T-helper 1 cell treated with Interleukin-12 subunit alpha and Interleukin-12 subunit beta and Interleukin-4 antibody, amounts not matched to agents 30 μg/mL and 1 μg/mL, for 36 hours (primary cell): ENCODE results near the gene NLRP6.
"Not testable (repeated sequence)": the region's sequence is repeated elsewhere in the genome, so short reads cannot be mapped to it uniquely, and the experiment has no call there.

Experiments used
- H3K27ac Mint-ChIP-seq: one replicate; pipeline ENCODE4 v1.8.0; 2021; ENCODE audit warnings: mild to moderate bottlenecking, mixed read lengths
- H3K27me3 Mint-ChIP-seq: one replicate; pipeline ENCODE4 v1.8.0; 2021; ENCODE audit warnings: low read depth, mixed read lengths
- H3K36me3 Mint-ChIP-seq: one replicate; pipeline ENCODE4 v1.8.0; 2021; ENCODE audit warnings: low read depth, mixed read lengths
- H3K4me1 Mint-ChIP-seq: one replicate; pipeline ENCODE4 v1.8.0; 2021; ENCODE audit warnings: low read depth, mixed read lengths
- H3K4me3 Mint-ChIP-seq: one replicate; pipeline ENCODE4 v1.8.0; 2021; ENCODE audit warnings: mild to moderate bottlenecking, moderate library complexity, mixed read lengths
- H3K9me3 Mint-ChIP-seq: one replicate; pipeline ENCODE4 v1.8.0; 2021; ENCODE audit warnings: mixed read lengths

The NLRP6 gene

GRCh38 chr11:303363-303762 is 25.2 kb downstream of the NLRP6 start:
- Mint-ChIP-seq H3K36me3 (peaks cover 5% of the 10 kb centered on the region), H3K9me3 (no peaks in the 10 kb centered on the region), H3K27me3 (peaks cover 14% of the 10 kb centered on the region), H3K4me1 (peaks cover 24% of the 10 kb centered on the region), H3K27ac (no peak overlapping the region), H3K4me3 (no peak overlapping the region)

GRCh38 chr11:304061-304506 is 25.9 kb downstream of the NLRP6 start:
- Mint-ChIP-seq H3K4me1 (peaks cover 24% of the 10 kb centered on the region), H3K27me3 (peaks cover 14% of the 10 kb centered on the region), H3K36me3 (peaks cover 10% of the 10 kb centered on the region), H3K27ac (no peak overlapping the region), H3K9me3 (no peaks in the 10 kb centered on the region), H3K4me3 (no peak overlapping the region)

GRCh38 chr11:304915-305843 is 27.0 kb downstream of the NLRP6 start:
- peaks cover 16% of the 10 kb centered on the region for H3K36me3 Mint-ChIP-seq
- H3K27ac Mint-ChIP-seq: peak overlapping the region; percentile 52
- peaks cover 13% of the 10 kb centered on the region for H3K27me3 Mint-ChIP-seq
- H3K9me3 Mint-ChIP-seq: no peaks in the 10 kb centered on the region
- H3K4me3 Mint-ChIP-seq: no peak overlapping the region
- peaks cover 30% of the 10 kb centered on the region for H3K4me1 Mint-ChIP-seq

GRCh38 chr11:305844-306211 is 27.6 kb downstream of the NLRP6 start:
- Mint-ChIP-seq H3K27ac (no peak overlapping the region), H3K4me3 (no peak overlapping the region), H3K36me3 (peaks cover 16% of the 10 kb centered on the region), H3K4me1 (peaks cover 30% of the 10 kb centered on the region), H3K27me3 (peaks cover 7% of the 10 kb centered on the region), H3K9me3 (no peaks in the 10 kb centered on the region)

GRCh38 chr11:306645-307371 is 28.6 kb downstream of the NLRP6 start:
- peaks cover 16% of the 10 kb centered on the region for H3K36me3 Mint-ChIP-seq
- H3K4me1 Mint-ChIP-seq: peaks cover 31% of the 10 kb centered on the region
- peak overlapping the region; percentile 67 for H3K27ac Mint-ChIP-seq

DNA sequence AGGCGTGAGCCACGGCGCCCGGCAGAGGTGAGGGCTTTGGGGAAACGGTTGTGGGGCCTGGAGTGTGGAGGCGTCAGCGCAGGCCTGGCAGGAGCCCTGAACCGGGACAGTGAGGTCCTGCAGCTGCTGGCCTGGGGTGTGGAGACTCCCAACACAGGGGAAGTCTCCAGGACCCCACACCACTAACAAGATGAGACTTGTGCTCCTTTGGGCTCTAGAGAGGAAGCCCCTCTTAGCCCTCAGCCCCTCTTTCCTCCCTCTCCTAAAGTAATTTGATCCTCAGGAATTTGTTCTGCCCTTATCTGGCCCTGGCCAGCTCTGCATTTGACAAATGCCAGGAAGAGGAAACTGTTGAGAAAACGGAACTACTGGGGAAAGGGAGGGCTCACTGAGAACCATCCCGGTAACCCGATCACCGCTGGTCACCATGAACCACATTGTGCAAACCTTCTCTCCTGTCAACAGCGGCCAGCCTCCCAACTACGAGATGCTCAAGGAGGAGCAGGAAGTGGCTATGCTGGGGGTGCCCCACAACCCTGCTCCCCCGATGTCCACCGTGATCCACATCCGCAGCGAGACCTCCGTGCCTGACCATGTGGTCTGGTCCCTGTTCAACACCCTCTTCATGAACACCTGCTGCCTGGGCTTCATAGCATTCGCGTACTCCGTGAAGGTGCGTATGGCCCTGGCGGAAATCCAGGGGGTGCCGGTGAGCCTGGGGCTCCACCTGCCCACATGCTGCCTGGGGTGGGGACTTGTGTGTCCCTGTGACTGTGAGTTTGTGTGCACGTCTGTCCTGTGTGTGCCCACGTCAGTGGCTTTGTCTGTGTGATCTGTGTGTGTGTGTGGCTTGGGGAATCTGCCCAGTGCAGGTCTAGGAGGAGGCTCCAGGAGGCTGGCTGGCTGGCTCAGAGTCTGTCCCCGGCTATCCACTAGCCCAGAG is 29.8 kb downstream of the NLRP6 start, which contains the start of gene IFITM2:
Gene IFITM2 (plus strand): TSS at position 51 of the 943 bp plus-strand sequence. CDS start 377 bp downstream, at position 428.
- peaks cover 37% of the 10 kb centered on the region for H3K4me1 Mint-ChIP-seq
- peak within 1 kb of the TSS; percentile 83 for H3K27ac Mint-ChIP-seq

More at GRCh38 chr11:306645-307371, 28.6 kb downstream of the NLRP6 start:
- Mint-ChIP-seq H3K27me3 (peaks cover 3% of the 10 kb centered on the region), H3K9me3 (no peaks in the 10 kb centered on the region), H3K4me3 (peak overlapping the region; percentile 88)

GRCh38 chr11:308740-309665 is 30.8 kb downstream of the NLRP6 start:
- peaks cover 21% of the 10 kb centered on the region for H3K36me3 Mint-ChIP-seq

More for the DNA sequence above, 29.8 kb downstream of the NLRP6 start, which contains the start of gene IFITM2:
- H3K27me3 Mint-ChIP-seq, H3K9me3 Mint-ChIP-seq: not testable (repeated sequence)
- Mint-ChIP-seq H3K36me3 (peaks cover 18% of the 10 kb centered on the region), H3K4me3 (peak within 1 kb of the TSS; percentile 88)

GRCh38 chr11:309979-310572 is 31.9 kb downstream of the NLRP6 start:
- H3K27me3 Mint-ChIP-seq, H3K9me3 Mint-ChIP-seq: not testable (repeated sequence)
- peaks cover 30% of the 10 kb centered on the region for H3K36me3 Mint-ChIP-seq
- peaks cover 44% of the 10 kb centered on the region for H3K4me1 Mint-ChIP-seq
- peak overlapping the region; percentile 83 for H3K27ac Mint-ChIP-seq
- H3K4me3 Mint-ChIP-seq: peak overlapping the region; percentile 88

More at GRCh38 chr11:308740-309665, 30.8 kb downstream of the NLRP6 start:
- not testable (repeated sequence) for H3K27me3 Mint-ChIP-seq, H3K9me3 Mint-ChIP-seq
- Mint-ChIP-seq H3K27ac (peak overlapping the region; percentile 83), H3K4me3 (peak overlapping the region; percentile 88), H3K4me1 (peaks cover 46% of the 10 kb centered on the region)

DNA sequence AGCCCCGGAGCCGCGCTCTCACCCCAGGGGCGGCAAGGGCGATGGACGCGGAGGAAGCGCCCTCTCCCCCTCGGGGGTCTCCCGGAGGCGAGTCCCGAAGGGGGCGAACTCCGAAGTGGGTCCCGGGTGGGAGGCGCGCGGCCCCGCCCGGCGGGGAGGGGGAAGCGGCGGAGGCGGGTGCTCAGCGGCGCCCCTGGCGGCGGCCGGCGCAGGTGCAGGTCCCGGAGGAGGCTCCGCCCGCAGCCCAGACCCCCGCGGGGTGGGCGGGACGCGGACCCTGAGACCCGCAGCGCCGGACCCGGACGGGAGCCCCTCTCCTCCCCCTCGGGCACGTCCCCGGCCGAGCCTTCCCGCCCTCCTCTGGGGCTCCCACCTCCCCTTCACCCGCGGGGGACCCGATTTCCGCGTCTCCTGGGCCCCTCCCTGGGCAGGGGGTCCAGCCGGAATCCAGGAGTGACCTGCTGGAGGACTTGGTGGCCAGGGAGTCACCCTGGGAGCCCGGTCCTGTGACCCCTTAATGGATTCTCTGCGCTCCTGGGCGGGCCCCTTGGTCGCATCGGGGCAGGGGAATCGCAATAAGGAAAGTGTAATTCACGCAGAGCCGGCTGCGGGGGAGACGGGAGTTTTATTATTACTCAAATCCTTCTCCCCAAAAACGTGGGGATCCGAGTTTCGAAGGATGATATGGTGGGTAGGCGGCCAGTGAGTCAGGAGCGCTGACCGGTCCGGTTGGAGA is 33.0 kb downstream of the NLRP6 start:
- Mint-ChIP-seq H3K36me3 (peaks cover 33% of the 10 kb centered on the region), H3K4me3 (peak overlapping the region; percentile 98), H3K4me1 (peaks cover 33% of the 10 kb centered on the region), H3K27ac (peak overlapping the region; percentile 97)
- not testable (repeated sequence) for H3K27me3 Mint-ChIP-seq, H3K9me3 Mint-ChIP-seq

GRCh38 chr11:312092-312816 is 34.0 kb downstream of the NLRP6 start:
- Mint-ChIP-seq H3K27ac (peak overlapping the region; percentile 97), H3K4me1 (peaks cover 35% of the 10 kb centered on the region), H3K27me3 (no peaks in the 10 kb centered on the region), H3K4me3 (peak overlapping the region; percentile 98), H3K36me3 (peaks cover 44% of the 10 kb centered on the region), H3K9me3 (no peaks in the 10 kb centered on the region)

- Mint-ChIP-seq H3K4me3 (peak overlapping the region; percentile 98), H3K4me1 (peaks cover 35% of the 10 kb centered on the region), H3K36me3 (peaks cover 46% of the 10 kb centered on the region), H3K27me3 (no peaks in the 10 kb centered on the region), H3K9me3 (no peaks in the 10 kb centered on the region), H3K27ac (peak overlapping the region; percentile 97)
Measured at GRCh38 chr11:313304-313786, 35.1 kb downstream of the NLRP6 start.
